ENCODE results near the gene CATSPER2.
"Not testable (repeated sequence)": the region's sequence is repeated elsewhere in the genome, so short reads cannot be mapped to it uniquely, and the experiment has no call there.

The CATSPER2 gene

DNA sequence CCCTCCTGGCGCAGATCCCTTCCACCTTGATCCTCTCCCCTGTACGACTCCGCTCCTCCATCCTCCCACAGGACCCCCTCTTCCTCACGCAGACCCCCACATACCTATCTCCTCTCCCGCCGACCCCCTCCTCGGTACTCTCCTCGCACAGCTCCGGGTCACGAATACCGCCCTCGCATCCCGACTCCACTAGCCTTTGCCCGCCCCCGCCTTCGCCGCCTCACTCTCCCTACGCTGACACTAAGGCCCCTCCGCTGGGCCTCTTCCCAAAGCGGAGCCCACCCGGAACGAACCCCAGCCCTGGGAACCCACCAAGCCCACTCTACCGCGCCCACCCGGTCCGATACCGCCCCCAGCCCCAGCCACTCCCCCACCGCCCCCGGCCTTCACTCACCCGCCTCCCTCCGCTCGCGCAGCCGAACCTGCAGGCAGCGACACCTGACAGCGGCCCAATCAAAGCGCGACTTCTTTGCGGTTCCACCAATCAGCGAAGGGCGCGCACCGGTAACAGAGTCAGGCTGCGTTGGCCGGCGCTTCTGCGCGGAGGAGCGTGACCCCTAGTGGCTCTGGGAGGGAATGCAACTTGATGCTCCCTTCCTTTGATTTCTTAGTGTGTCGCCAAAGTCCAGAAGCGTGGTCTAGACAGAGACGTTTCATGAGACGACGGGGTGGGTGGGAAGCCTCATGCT lies 58.7 kb downstream of the CATSPER2 start, which contains the start of gene PPIP5K1:
Gene PPIP5K1 (minus strand): TSS at position 431 of the 689 bp plus-strand sequence. CDS start 5,704 bp downstream, outside the sequence.
- not testable (repeated sequence) for H3K9me3 ChIP-seq (ENCODE audit: control insufficient read depth, insufficient read depth, low read depth, low read length); H3K27ac ChIP-seq (ENCODE audit: low read depth, low read length); H3K27me3 ChIP-seq (ENCODE audit: control insufficient read depth, insufficient read depth, low read length); H3K4me3 ChIP-seq (ENCODE audit: low read depth, low read length); H3K4me1 ChIP-seq (ENCODE audit: control insufficient read depth, insufficient read depth, low read length); H3K36me3 ChIP-seq (ENCODE audit: control insufficient read depth, insufficient read depth, low read length); H3K9ac ChIP-seq (ENCODE audit: low read length)
